GM10266 (cell line): ENCODE data around the gene PER2.
"Not testable (repeated sequence)": the region's sequence is repeated elsewhere in the genome, so short reads cannot be mapped to it uniquely, and the experiment has no call there.

ENCODE experiments used
- DNase-seq: peaks from one replicate; pipeline ENCODE4 v3.0.0; 2012; ENCODE audit errors: extremely low spot score
- CTCF ChIP-seq: IDR thresholded peaks from 2 replicates; pipeline ENCODE4 v1.5.1; 2012; ENCODE audit warnings: mild to moderate bottlenecking, low read depth; ENCODE audit not compliant: control insufficient read depth, insufficient read depth; ENCODE audit errors: missing control alignments

PER2 gene

GRCh38 chr2:238278626-238279323 lies 9.6 kb downstream of the PER2 start:
- no peak for TF ChIP-seq CTCF
- no peak for DNase-seq

- DNase-seq, result no peak
- peak; percentile 4 for TF ChIP-seq CTCF
Measured at GRCh38 chr2:238277695-238278094, 10.7 kb downstream of the PER2 start.

- no peak for TF ChIP-seq CTCF
- no peak for DNase-seq
Measured at GRCh38 chr2:238274152-238274865, 14.1 kb downstream of the PER2 start.

- DNase-seq, result not testable (repeated sequence)
Measured at GRCh38 chr2:238273433-238273832, 15.0 kb downstream of the PER2 start.

- no peak for TF ChIP-seq CTCF
- no peak for DNase-seq
Measured at GRCh38 chr2:238272156-238272555, 16.3 kb downstream of the PER2 start.

GRCh38 chr2:238271686-238272085 lies 16.7 kb downstream of the PER2 start:
- DNase-seq, result not testable (repeated sequence)

- no peak for DNase-seq
- TF ChIP-seq CTCF, result no peak
Measured at GRCh38 chr2:238271061-238271554, 17.3 kb downstream of the PER2 start.

- no peak for TF ChIP-seq CTCF
Measured at GRCh38 chr2:238270606-238271005, 17.8 kb downstream of the PER2 start.

More at GRCh38 chr2:238270606-238271005, 17.8 kb downstream of the PER2 start:
- DNase-seq, result no peak
